IPS-15b (cell line): ENCODE results near the gene ATP5F1E.
"Not testable (repeated sequence)": the region's sequence is repeated elsewhere in the genome, so short reads cannot be mapped to it uniquely, and the experiment has no call there.

Experiments used
- H3K27me3 ChIP-seq: one replicate; pipeline ENCODE4 v1.6.1; 2013; ENCODE audit warnings: low read length; ENCODE audit not compliant: control insufficient read depth, insufficient read depth
- H3K36me3 ChIP-seq: one replicate; pipeline ENCODE4 v1.6.1; 2013; ENCODE audit warnings: low read length; ENCODE audit not compliant: control insufficient read depth, insufficient read depth
- H3K4me1 ChIP-seq: one replicate; pipeline ENCODE4 v1.6.1; 2013; ENCODE audit warnings: mild to moderate bottlenecking, low read length; ENCODE audit not compliant: control insufficient read depth, insufficient read depth
- H3K4me3 ChIP-seq: one replicate; pipeline ENCODE4 v1.5.1; 2013; ENCODE audit warnings: low read depth, low read length
- H3K9ac ChIP-seq: one replicate; pipeline ENCODE4 v1.6.1; 2013; ENCODE audit warnings: low read depth, mild to moderate bottlenecking, low read length
- H3K9me3 ChIP-seq: one replicate; pipeline ENCODE4 v1.6.1; 2013; ENCODE audit warnings: mild to moderate bottlenecking, low read length; ENCODE audit not compliant: control insufficient read depth, insufficient read depth

Gene ATP5F1E

DNA sequence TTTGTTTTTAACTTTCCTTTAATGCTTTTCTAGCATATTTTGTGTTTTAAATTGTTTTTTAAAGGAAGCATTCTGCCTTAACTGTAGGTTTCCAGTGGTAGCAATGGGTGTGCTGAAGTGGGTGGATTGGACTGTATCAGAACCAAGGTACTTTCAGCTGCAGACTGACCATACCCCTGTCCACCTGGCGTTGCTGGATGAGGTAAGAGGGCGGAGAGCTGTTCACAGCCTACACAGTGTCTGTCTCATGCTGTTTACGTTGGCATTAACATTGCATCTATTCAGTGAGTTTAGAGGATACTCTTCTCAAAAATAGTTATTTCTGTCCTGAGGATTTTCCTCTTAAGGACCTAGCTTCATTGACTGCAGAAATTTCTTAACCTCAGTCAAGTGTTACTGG is 39.2 kb downstream of the ATP5F1E start:
- Histone ChIP-seq H3K4me1 (no peaks in the 10 kb centered on the region), H3K36me3 (peaks cover 61% of the 10 kb centered on the region), H3K9ac (no peak overlapping the region), H3K4me3 (no peak overlapping the region), H3K27me3 (no peaks in the 10 kb centered on the region), H3K9me3 (no peaks in the 10 kb centered on the region)

DNA sequence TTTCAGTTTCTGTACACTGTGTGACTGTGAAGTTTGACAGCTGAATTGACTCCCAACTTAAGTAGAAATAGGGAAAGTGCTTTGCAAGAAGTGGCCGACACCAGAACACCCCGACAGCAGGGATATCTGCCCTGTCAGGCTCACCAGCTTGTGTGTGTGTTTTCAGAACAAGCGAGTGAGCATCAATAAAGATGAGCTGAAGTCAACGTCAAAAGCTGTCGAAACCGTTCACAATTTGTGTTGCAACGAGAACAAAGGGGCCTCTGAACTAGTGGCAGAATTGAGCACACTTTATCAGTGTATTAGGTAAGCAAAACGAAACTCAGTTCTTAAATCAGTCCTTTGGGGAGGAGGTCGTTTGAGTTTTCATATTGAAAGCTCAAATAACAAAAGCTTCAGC is 40.4 kb downstream of the ATP5F1E start:
- Histone ChIP-seq H3K9me3 (no peaks in the 10 kb centered on the region), H3K27me3 (no peaks in the 10 kb centered on the region), H3K9ac (no peak overlapping the region), H3K4me1 (no peaks in the 10 kb centered on the region), H3K36me3 (peaks cover 69% of the 10 kb centered on the region), H3K4me3 (no peak overlapping the region)

DNA sequence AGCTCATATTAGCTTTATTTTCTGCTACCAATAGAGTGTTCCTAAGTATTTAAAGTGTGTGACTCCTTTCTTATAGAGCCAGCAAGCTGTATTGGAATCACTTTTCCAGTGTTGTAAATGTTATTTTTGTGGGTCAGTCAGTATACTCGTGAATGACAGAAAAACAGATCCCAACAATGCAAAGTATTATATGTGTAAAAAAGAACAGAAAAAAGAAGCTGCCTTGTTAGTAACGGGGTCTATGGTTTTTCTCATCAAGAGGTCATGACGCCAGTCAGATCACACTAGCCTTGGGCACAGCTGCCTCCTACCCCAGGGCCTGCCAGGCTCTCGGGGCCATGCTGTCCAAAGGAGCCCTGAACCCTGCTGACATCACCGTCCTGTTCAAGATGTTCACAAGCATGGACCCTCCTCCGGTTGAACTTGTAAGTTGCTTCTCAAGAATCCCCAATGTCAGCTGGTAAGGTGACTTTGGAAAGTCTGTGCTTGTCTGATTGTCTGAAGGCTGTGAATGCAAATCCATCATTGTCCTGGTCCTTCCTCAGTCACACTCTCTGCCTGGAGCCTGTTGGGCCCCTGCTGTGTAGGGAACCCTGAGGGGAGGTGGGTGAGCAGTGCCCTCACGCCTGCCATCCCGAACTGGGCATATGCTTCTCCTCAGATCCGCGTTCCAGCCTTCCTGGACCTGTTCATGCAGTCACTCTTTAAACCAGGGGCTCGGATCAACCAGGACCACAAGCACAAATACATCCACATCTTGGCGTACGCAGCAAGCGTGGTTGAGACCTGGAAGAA is 41.3 kb downstream of the ATP5F1E start:
- H3K4me3 ChIP-seq: no peak overlapping the region
- H3K9me3 ChIP-seq: no peaks in the 10 kb centered on the region
- H3K9ac ChIP-seq: no peak overlapping the region
- H3K4me1 ChIP-seq: no peaks in the 10 kb centered on the region
- peaks cover 65% of the 10 kb centered on the region for H3K36me3 ChIP-seq
- H3K27me3 ChIP-seq: no peaks in the 10 kb centered on the region

DNA sequence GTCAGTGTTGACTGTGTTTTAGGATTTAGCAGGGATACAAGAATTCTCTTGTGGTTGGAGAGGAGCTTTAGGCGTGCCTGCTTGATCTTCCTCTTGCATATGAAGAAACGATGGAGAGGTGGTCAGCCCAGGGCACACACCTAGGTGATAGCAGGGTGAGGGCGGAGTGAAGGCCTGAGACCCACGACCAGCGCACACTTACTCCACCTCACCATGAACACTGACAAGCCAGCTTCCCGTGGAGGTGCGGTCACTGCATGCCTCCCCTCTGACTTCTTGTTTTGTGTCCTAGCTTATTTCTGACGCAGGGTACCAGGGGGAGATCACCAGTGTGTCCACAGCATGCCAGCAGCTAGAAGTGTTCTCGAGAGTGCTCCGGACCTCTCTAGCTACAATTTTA is 42.9 kb downstream of the ATP5F1E start:
- no peaks in the 10 kb centered on the region for H3K9me3 ChIP-seq
- H3K4me1 ChIP-seq: peaks cover 7% of the 10 kb centered on the region
- H3K9ac ChIP-seq: no peak overlapping the region
- H3K36me3 ChIP-seq: peaks cover 55% of the 10 kb centered on the region
- H3K27me3 ChIP-seq: no peaks in the 10 kb centered on the region
- H3K4me3 ChIP-seq: no peak overlapping the region

DNA sequence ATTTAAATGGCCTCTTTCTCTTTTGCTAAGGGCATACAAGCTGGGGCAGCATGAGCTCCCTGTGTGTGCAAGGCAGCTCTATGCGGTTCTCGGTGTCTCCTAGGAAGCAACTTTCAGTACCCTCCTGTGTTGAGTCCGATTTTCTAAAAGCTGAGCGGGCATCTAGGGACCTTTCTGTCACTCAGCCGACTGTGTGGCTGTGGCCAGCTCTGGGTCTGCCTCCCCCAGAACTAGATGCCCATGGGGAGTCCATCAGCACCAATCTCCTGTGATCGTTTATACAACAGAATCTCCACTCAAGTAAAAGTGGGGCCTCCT is 43.6 kb downstream of the ATP5F1E start:
- peaks cover 10% of the 10 kb centered on the region for H3K4me1 ChIP-seq
- peaks cover 48% of the 10 kb centered on the region for H3K36me3 ChIP-seq

DNA sequence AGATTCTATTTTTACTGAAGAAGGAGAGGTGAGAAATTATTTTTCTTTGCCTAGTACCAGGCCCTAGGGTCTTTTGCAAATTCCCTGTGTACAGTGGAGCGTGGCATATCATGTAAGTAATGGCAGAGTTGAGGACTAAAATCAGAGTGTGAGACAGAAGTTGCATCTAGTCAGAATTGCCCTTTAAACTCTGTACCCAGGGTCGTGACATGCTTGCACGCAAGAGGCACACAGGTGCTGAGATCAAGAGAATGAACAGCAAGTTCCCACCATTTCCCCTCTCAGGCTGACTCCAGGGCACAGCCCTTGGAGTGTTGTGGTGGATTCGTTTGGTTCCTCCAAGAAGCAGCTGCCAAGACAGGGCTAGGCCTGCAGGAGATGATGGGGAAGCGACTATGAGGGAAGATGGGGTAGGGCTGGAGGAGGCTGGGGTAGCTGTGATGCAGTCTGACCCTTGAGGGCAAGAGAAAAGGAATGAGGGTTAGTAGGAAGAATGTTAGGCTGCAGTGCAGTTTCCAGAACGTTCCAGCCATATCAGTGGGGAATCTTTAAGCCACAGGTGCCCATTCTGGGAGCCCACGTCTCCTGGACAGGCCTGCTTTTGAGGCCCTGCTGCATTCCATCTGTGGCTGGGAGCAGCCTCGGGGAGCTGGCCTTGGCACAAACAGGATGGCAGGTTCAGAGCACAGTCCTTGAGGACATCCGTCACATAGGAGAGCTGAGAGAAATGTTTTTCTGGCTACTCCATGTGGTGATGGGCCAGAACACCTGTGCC is 44.2 kb downstream of the ATP5F1E start:
- Histone ChIP-seq H3K4me1 (peaks cover 10% of the 10 kb centered on the region), H3K27me3 (no peaks in the 10 kb centered on the region), H3K4me3 (no peak overlapping the region), H3K9ac (no peak overlapping the region), H3K36me3 (peaks cover 43% of the 10 kb centered on the region), H3K9me3 (no peaks in the 10 kb centered on the region)

More for the DNA sequence above, 43.6 kb downstream of the ATP5F1E start:
- Histone ChIP-seq H3K9me3 (no peaks in the 10 kb centered on the region), H3K27me3 (no peaks in the 10 kb centered on the region), H3K9ac (no peak overlapping the region), H3K4me3 (no peak overlapping the region)

DNA sequence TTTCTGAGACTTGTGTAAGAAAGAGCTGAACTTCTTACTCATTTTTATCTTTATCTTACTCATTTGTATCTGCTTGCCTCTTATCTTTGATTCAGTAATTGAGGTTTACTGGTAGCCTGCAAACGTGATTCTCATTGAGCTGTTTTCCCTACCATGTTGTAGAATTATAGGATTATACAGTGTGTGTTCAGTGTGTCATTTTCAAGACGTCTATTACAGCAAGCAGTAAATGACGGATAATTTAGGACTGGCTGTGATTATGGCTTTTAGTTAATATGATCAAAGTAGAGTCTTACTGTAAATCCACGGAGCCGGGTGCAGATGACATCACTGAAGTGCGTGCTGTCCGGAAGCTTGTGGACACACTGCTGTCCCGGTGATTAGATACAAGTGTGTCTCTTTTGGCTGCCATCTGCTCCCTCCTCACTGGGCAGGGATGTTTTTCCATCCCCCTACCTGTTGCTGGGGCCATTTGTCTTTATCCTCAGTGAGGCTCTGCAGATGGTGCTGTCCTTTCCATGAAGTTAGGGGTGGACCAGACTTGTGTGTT is 45.1 kb downstream of the ATP5F1E start:
- no peaks in the 10 kb centered on the region for H3K27me3 ChIP-seq
- H3K4me1 ChIP-seq: peaks cover 10% of the 10 kb centered on the region
- no peak overlapping the region for H3K4me3 ChIP-seq
- no peak overlapping the region for H3K9ac ChIP-seq
- peaks cover 36% of the 10 kb centered on the region for H3K36me3 ChIP-seq
- H3K9me3 ChIP-seq: no peaks in the 10 kb centered on the region

DNA sequence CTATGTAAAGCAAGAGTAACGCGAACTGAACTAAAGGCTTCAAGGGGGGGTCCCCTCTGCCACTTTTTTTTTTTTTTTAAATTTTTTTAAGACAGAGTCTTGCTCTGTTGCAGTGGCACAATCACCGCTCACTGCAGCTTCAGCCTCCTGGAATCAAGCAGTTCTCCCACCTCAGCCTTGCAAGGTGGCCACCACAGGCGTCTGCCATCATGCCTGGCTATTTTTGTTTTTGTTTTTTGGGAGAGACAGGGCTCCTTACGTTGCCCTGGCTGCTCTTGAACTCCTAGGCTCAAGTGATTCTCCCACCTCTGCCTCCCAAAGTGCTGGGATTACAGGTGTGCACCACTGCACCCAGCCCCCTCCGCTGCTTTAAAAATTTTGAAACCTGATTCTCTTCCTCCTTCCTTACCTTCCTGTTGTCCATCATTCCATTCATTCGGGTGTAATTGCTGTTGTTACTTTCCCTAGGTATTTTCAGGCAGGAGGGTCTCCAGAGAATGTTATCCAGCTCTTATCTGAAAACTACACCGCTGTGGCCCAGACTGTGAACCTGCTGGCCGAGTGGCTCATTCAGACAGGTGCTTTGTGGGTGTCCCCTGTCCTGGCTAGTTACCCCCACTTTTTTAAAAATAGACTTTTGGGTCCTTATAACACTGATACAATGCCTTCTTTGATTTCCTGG is 45.7 kb downstream of the ATP5F1E start:
- Histone ChIP-seq H3K27me3 (no peaks in the 10 kb centered on the region), H3K9me3 (no peaks in the 10 kb centered on the region), H3K4me3 (no peak overlapping the region), H3K36me3 (peaks cover 32% of the 10 kb centered on the region), H3K9ac (no peak overlapping the region), H3K4me1 (peaks cover 10% of the 10 kb centered on the region)

DNA sequence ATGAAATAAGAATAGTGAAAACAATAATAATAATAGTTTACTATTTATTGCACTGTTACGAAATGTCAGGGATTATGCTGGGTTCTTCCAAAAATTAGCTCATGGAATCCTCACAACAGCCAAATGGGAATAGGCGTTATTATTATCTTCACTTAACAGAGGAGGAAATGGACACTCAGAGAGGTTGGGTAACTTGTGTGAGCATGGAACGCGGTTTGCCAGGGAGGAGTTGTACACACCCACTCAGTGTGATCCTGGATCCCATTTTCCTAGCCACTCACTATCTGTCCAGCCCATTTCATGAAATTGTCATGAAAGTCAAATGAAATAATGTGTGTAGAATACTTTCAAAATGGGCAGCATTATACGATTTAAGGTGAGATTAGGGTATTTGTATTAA is 46.5 kb downstream of the ATP5F1E start:
- Histone ChIP-seq H3K4me3 (no peak overlapping the region), H3K36me3 (peaks cover 26% of the 10 kb centered on the region), H3K27me3 (no peaks in the 10 kb centered on the region), H3K4me1 (peaks cover 10% of the 10 kb centered on the region), H3K9ac (no peak overlapping the region), H3K9me3 (no peaks in the 10 kb centered on the region)

DNA sequence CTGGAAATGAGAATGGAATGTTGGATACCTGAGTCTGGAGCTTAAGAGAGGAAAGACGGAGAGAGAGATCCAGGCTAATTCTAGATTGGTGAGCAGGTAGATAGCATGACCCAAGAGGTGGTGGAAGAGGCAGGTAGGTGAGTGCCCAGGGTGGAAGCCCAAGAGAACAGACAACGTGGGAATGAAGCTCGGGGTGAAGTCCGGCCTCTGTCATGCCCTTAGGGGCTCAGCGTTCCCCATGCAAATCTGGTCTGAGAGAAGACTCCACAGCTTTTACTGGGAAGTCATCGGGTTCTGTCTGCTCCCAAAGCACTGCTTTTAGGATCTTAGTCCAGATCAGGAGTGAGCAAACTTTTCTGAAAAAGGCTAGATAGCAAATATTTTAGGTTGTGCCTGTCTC is 47.4 kb downstream of the ATP5F1E start:
- H3K9ac ChIP-seq: no peak overlapping the region
- H3K36me3 ChIP-seq: peaks cover 23% of the 10 kb centered on the region
- H3K4me3 ChIP-seq: no peak overlapping the region
- H3K27me3 ChIP-seq: no peaks in the 10 kb centered on the region
- H3K4me1 ChIP-seq: peaks cover 10% of the 10 kb centered on the region
- H3K9me3 ChIP-seq: no peaks in the 10 kb centered on the region

DNA sequence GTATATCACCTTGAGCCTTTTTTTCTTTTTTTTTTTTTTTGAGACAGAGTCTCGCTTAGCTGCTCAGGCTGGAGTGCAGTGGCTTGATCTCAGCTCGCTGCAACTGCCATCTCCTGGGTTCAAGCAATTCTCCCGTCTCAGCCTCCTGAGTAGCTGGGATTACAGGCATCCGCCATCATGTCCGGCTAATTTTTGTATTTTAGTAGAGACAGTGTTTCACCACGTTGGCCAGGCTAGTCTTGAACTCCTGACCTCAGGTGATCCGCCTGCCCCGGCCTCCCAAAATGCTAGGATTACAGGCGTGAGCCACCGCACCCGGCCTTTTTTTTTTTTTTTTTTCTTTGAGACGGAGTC is 49.0 kb downstream of the ATP5F1E start:
- Histone ChIP-seq H3K4me1 (peaks cover 17% of the 10 kb centered on the region), H3K36me3 (peaks cover 13% of the 10 kb centered on the region)
- H3K4me3 ChIP-seq, H3K27me3 ChIP-seq, H3K9me3 ChIP-seq, H3K9ac ChIP-seq: not testable (repeated sequence)
